GM18867 (cell line): ENCODE measurements around the gene MC5R.
A peak's percentile ranks its signal among the peaks of the same experiment; 100 is the strongest.

Experiments used
- ATAC-seq: cut with Tn5 transposase; IDR thresholded peaks from one replicate; pipeline ENCODE4 v1.9.1; 2021; ENCODE audit warnings: mild to moderate bottlenecking, moderate library complexity; ENCODE audit not compliant: unreplicated experiment

MC5R gene

GRCh38 chr18:13823707-13824395, at the start of gene MC5R:
Gene MC5R (plus strand): TSS chr18:13824149. CDS start chr18:13825766, 1,617 bp downstream.
- ATAC-seq = peak; percentile 93

GRCh38 chr18:13775058-13775457, 48.9 kb upstream of the MC5R start:
- ATAC-seq = no peak

GRCh38 chr18:13791181-13791580, 32.8 kb upstream of the MC5R start:
- ATAC-seq = no peak

GRCh38 chr18:13793819-13794218, 30.1 kb upstream of the MC5R start:
- ATAC-seq = no peak

GRCh38 chr18:13796515-13796914, 27.4 kb upstream of the MC5R start:
- ATAC-seq = no peak

- no peak for ATAC-seq
Observed at GRCh38 chr18:13797157-13797611, 26.8 kb upstream of the MC5R start.

- ATAC-seq = no peak
Observed at GRCh38 chr18:13799396-13799795, 24.6 kb upstream of the MC5R start.

GRCh38 chr18:13800505-13801259, 23.3 kb upstream of the MC5R start:
- ATAC-seq = peak; percentile 43

- ATAC-seq = no peak
Observed at GRCh38 chr18:13801260-13801601, 22.7 kb upstream of the MC5R start.

- ATAC-seq = no peak
Observed at GRCh38 chr18:13804305-13804704, 19.6 kb upstream of the MC5R start.

GRCh38 chr18:13808294-13809042, 15.5 kb upstream of the MC5R start:
- ATAC-seq = no peak

- no peak for ATAC-seq
Observed at GRCh38 chr18:13809043-13809430, 14.9 kb upstream of the MC5R start.

GRCh38 chr18:13809531-13810255, 14.3 kb upstream of the MC5R start:
- no peak for ATAC-seq

- no peak for ATAC-seq
Observed at GRCh38 chr18:13810950-13811485, 12.9 kb upstream of the MC5R start.

- peak; percentile 64 for ATAC-seq
Observed at GRCh38 chr18:13811993-13812392, 12.0 kb upstream of the MC5R start.

GRCh38 chr18:13813271-13813849, 10.6 kb upstream of the MC5R start:
- ATAC-seq = peak; percentile 89

GRCh38 chr18:13826209-13826608, 2.3 kb downstream of the MC5R start:
- no peak for ATAC-seq

GRCh38 chr18:13831864-13832508, 8.0 kb downstream of the MC5R start:
- no peak for ATAC-seq

- no peak for ATAC-seq
Observed at GRCh38 chr18:13834496-13835015, 10.6 kb downstream of the MC5R start.

GRCh38 chr18:13835202-13835601, 11.3 kb downstream of the MC5R start:
- no peak for ATAC-seq
